Aorta (tissue), 5 donors: ENCODE measurements around the gene CYTH4. TPM values are rescaled to one million over a fixed set of nuclear protein-coding genes. Genes with fewer than 3 reads are reported as not detected.

Source experiments
- ATAC-seq: fragments of 200-7000 bp; cut with Tn5 transposase; one replicate; pipeline ENCODE4 v1.9.1; 2022; ENCODE audit warnings: moderate library complexity; ENCODE audit not compliant: low FRiP score
- DNase-seq, 2 donors: peaks; one replicate each; pipeline ENCODE4 v3.0.0-alpha.2; 2020
- H3K27ac ChIP-seq, 2 donors: one replicate each; pipeline ENCODE4 v1.5.1; 2013; ENCODE audit warnings: low read length in 2 of 2, mild to moderate bottlenecking in 2 of 2, moderate library complexity in 2 of 2, control low read depth in 1 of 2, inconsistent platforms in 1 of 2, low read depth in 1 of 2
- H3K27me3 ChIP-seq, 2 donors: one replicate each; pipeline ENCODE4 v1.6.1; 2013; ENCODE audit warnings: control low read depth in 1 of 2, low read length in 1 of 2, mild to moderate bottlenecking in 1 of 2, moderate library complexity in 1 of 2; ENCODE audit not compliant: insufficient read depth in 2 of 2, control insufficient read depth in 1 of 2
- H3K36me3 ChIP-seq, 2 donors: one replicate each; pipeline ENCODE4 v1.6.1; 2013; ENCODE audit warnings: control low read depth in 1 of 2, low read length in 1 of 2, mild to moderate bottlenecking in 1 of 2; ENCODE audit not compliant: insufficient read depth in 2 of 2, control insufficient read depth in 1 of 2
- H3K4me1 ChIP-seq, 2 donors: one replicate each; pipeline ENCODE4 v1.6.1; 2013; ENCODE audit warnings: low read length in 2 of 2, control low read depth in 1 of 2, mild to moderate bottlenecking in 1 of 2, moderate library complexity in 1 of 2; ENCODE audit not compliant: insufficient read depth in 2 of 2, control insufficient read depth in 1 of 2
- H3K4me3 ChIP-seq, 2 donors: one replicate each; pipeline ENCODE4 v1.5.1; 2013; ENCODE audit warnings: low read length in 2 of 2, control low read depth in 1 of 2, mild to moderate bottlenecking in 1 of 2
- H3K9me3 ChIP-seq: one replicate; pipeline ENCODE4 v1.6.1; 2013; ENCODE audit warnings: mild to moderate bottlenecking, low read length; ENCODE audit not compliant: control insufficient read depth
- WGBS, 2 donors: extraction: QIAGEN DNeasy Blood & Tissue Kit; methylation state at CpG; one replicate each; pipeline ENCODE4 v1.1.7; 2013; 5-methylcytosine and 5-hydroxymethylcytosine counted together
- intact Hi-C, 2 donors: fragments of 100-400 bp; cut with DNase I; formaldehyde crosslinking; loops; one replicate each; pipeline versions ENCODE4 v1.14.2 to v1.15.0; 2022
- polyA plus RNA-seq, 2 donors: library from polyadenylated mRNA; stranded (reverse); fragments of 200-250 nt; gene quantifications; one replicate each; pipeline ENCODE4 v1.2.3, GENCODE V29; 2013
- total RNA-seq, 2 donors: library from RNA; stranded (reverse); fragmentation: NEBNext Ultra II Directional; extraction: Animal tissue kit (Norgen Biotek cat#: 25700); gene quantifications; one replicate each; pipeline ENCODE4 v1.2.1, GENCODE V29; 2021
- donor health status: healthy with polysubstance abuse.
- donor health status: Bipolar disorder and iron deficiency.
- donor health status: DM: no; HTN: no; CAD: no.
- donor health status: DM: no; HTN: no; CAD: no.
- donor health status: DM: yes; HTN: yes; CAD: no.

Gene CYTH4
- total and polyA plus RNA-seq, 4 donors, result 4.5 to 68.7 (median 22.0) TPM

DNA sequence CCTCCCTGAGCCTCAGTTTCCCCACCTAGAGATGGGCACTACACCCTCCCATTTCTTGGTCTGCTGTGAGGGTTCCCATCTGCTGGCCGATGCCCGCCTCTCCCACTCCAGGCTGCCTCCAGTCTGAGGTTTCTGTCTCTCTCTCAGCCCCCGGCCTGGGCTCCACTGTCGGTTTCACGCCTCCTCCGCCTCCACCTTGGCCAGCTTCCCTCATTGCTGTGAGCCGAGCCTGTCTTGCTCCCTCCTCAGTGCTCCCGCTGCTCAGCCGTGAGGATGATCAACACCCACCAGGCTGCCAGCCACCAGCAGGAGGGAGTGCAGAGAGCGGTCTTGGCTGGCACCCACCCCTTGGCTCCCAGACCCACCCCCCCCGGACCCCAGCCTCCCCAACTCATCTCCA, 61.0 kb downstream of the CYTH4 start:
- no peak overlapping the region for H3K4me3 ChIP-seq
- ATAC-seq, result no peak
- H3K27ac ChIP-seq, result no peak overlapping the region
- H3K9me3 ChIP-seq, result no peaks in the 10 kb centered on the region
- intact Hi-C loops, result no loop called here
- WGBS, 2 donors, result 37 to 38% methylated on average over 11 of the region's 11 CpGs
- no peaks in the 10 kb centered on the region for H3K36me3 ChIP-seq
- no peaks in the 10 kb centered on the region for H3K27me3 ChIP-seq
- no peaks in the 10 kb centered on the region for H3K4me1 ChIP-seq
- no peak for DNase-seq

DNA sequence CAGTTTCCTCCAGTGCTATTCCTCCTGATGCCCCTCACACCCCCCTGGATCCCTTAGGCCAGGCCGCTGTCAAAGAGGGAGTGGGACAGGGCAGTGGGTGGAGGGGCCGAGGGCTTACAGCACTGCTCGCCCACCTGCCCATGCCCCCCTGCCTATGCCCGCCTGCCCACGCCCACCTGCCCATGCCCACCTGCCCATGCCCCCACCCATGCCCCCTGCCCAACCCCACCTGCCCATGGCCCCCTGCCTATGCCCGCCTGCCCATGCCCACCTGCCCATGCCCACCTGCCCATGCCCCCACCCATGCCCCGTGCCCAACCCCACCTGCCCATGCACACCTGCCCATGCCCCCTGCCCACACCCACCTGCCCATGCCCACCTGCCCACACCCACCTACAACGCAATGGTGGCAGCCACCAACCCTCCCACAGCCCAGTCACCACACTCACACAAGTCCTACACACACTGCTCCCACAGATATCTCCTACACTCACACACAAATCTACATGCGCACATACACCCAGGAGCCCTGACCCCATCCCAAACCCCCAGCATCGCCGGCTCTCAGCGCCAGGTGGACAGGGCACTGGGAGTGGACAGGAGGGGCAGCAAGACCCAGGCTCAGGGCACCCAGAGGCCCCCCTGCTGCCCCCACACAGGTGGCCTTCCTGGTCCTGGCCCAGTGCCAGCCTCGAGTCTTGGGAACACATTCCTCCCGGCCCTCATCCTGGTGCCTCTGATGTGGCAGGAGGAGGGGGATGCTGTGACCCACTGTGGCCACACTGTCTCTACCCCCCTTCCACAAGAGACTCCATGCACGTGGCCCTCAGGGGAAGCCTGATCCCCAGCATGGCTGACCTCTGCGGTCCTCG, 61.8 kb downstream of the CYTH4 start:
- 60 to 69% methylated on average over 13 to 17 of the region's 17 CpGs for WGBS, 2 donors

DNA sequence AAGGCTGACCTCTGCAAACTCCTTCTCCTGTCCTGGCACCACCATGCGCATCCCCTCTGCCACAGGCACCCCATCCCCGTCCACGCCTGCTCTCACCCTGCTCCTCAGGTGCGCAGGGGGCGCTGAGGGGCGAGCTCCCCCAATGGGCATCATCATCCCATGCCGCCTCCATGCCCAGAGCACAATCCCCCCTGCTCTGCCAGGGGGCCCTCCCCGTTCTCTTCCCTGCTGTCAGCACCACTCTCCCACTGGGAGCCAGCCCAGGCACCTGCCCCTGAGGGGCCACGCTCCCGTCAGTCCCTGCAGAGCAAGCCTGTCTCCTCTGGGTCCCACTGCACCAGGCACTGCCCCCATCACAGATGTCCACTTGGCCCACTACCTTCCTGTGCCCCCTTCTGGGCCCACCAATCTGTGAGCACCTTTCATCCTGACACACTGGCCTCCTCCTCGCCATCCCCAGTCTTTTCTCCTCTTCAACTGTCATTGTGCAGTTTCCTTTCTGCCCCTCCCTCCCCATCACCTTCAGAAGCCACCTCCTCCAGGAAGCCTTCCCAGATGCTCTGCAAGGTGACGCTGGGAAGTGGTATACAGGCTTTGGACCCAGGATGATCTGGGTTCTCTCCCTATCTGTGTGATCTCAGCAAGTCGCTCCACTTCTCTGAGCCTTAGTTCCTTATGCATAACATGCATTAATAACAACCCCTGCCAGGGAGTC, 62.6 kb downstream of the CYTH4 start:
- no peak overlapping the region for H3K27ac ChIP-seq
- DNase-seq (no peak), ATAC-seq (no peak)
- 66 to 73% methylated on average over 12 to 13 of the region's 13 CpGs for WGBS, 2 donors
- no peaks in the 10 kb centered on the region for H3K9me3 ChIP-seq
- no peaks in the 10 kb centered on the region for H3K4me1 ChIP-seq
- H3K4me3 ChIP-seq, result no peak overlapping the region
- H3K27me3 ChIP-seq, result no peaks in the 10 kb centered on the region
- intact Hi-C loops, result no loop called here
- no peaks in the 10 kb centered on the region for H3K36me3 ChIP-seq

More for the DNA sequence above, 61.8 kb downstream of the CYTH4 start:
- H3K4me1 ChIP-seq, result no peaks in the 10 kb centered on the region
- no peaks in the 10 kb centered on the region for H3K9me3 ChIP-seq
- no peak overlapping the region for H3K4me3 ChIP-seq
- no peak overlapping the region for H3K27ac ChIP-seq
- no peak for ATAC-seq
- no peaks in the 10 kb centered on the region for H3K27me3 ChIP-seq
- intact Hi-C loops, result no loop called here
- H3K36me3 ChIP-seq, result no peaks in the 10 kb centered on the region
- no peak for DNase-seq

DNA sequence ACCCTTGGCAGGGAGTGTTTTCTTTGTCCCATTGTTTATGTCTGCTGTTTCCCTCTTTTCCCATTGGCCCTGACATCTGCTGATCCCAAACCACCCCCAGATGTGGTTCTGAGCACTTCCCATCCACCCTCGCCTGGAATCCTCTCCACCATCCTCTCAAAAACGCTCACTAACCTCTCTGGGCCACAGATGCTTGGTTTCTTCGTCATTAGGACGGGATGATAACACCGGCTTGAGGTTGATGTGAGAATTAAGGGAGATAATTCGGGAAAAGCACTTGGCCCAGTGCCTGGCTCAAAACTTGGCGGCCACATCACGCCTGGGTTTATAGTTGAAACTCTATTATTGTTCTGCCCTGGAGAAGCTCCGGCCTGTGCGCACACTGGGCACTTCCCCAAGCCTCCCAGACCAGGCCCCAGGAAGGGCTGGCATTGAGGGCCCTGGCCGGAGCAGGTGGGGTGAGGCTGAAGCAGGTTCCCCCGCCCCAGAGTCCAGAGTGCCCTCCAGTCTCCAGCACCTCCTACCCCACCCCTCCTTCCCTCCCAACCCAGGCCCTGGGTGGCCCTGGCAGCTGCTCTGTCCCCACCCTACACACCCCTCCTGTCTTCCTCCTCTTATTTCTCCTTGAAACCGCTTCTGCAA, 63.7 kb downstream of the CYTH4 start:
- no peaks in the 10 kb centered on the region for H3K36me3 ChIP-seq
- H3K4me3 ChIP-seq, result no peak overlapping the region
- no peaks in the 10 kb centered on the region for H3K27me3 ChIP-seq
- intact Hi-C loops, result no loop called here
- ATAC-seq (no peak), DNase-seq (no peak)
- H3K27ac ChIP-seq, result no peak overlapping the region
- 36 to 38% methylated on average over 13 of the region's 13 CpGs for WGBS, 2 donors
- H3K9me3 ChIP-seq, result no peaks in the 10 kb centered on the region
- H3K4me1 ChIP-seq, result no peaks in the 10 kb centered on the region

DNA sequence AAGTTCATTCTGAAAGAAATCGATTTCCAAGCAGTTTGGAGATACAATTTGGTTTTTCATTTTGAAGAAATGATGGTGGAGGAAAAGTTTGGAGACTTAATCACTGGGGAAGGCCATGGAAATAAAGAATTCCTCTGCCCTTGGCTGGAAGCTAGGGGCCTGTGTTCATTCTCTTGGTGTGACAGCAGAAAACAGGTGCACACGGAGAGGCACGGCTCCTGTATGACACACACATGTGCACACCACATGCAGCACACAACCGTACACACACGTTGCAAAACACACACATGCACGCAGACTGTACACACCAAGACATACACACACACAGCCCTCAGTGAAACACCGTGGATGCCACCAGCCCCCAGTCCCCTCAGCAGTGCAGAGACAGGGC, 64.2 kb downstream of the CYTH4 start:
- no peak for ATAC-seq

DNA sequence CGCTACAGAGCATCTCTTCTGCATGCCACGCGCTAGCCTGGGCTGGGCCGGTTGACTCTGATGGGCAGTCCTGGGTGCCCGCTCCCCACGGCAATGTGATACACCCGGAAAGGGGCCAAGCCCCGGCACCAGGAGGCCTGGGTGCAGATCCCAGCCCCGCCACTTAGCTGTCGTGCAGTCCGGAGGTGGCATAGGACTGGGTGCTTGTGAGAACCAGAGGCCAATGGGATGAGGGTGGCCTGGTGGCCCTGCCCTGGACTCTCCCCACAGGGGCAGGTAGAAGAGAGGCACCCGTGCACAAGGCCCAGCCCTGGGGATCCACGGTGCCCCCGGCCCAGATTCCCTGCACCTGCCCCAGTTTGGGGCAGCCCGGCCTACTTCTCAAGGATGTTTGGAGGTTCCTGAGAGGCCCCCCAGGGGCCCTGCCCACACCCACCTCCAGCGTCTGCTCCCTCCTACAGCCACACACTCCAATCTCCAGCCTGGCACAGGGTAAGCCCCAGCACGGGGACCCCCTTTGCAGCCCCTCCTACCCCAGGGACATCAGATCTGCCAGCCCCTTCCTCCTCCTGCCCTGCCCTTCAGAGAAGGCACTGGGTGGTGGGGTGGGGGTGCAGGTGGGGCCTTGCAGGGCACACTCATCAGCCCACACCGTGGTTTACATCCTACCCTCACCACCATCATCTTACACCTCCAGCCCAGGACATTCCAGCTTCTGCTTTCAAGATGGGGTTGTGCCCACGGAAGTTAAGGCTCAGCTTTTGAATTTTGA, 66.9 kb downstream of the CYTH4 start:
- DNase-seq (no peak), ATAC-seq (peak; percentile 9)
- Histone ChIP-seq H3K4me3 (no peak overlapping the region), H3K36me3 (no peaks in the 10 kb centered on the region), H3K4me1 (no peaks in the 10 kb centered on the region), H3K27me3 (no peaks in the 10 kb centered on the region), H3K27ac (no peak overlapping the region), H3K9me3 (no peaks in the 10 kb centered on the region)
- intact Hi-C loops, result no loop called here
- WGBS, 2 donors, result 89 to 90% methylated on average over 18 to 19 of the region's 19 CpGs

More for the DNA sequence above, 64.2 kb downstream of the CYTH4 start:
- no peak for DNase-seq
- Histone ChIP-seq H3K27me3 (no peaks in the 10 kb centered on the region), H3K4me1 (no peaks in the 10 kb centered on the region), H3K27ac (no peak overlapping the region), H3K9me3 (no peaks in the 10 kb centered on the region), H3K36me3 (no peaks in the 10 kb centered on the region), H3K4me3 (no peak overlapping the region)
- 88 to 89% methylated on average over 7 of the region's 7 CpGs for WGBS, 2 donors
- intact Hi-C loops, result no loop called here

DNA sequence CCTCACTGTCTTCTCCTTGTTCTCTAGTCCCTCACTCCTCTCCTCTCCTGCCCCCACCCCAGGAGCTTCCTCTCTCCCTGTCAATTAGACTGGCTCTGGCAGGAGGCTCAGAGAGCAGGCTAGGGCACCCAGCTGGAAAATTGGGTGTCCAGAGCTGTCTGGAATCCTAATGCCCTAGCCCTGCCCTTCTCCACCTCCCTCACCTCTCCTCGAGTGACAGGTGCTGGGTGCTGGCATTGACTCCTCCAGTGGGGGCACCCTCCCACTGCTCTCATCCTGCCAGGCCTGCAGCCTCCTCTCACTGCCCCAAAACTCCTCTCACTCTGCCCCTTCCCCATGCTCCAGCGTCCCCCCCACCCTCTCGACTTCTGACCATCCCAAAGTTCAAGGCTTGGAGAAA, 68.9 kb downstream of the CYTH4 start:
- Histone ChIP-seq H3K4me3 (no peak overlapping the region), H3K4me1 (no peaks in the 10 kb centered on the region), H3K27me3 (no peaks in the 10 kb centered on the region), H3K27ac (no peak overlapping the region), H3K36me3 (no peaks in the 10 kb centered on the region), H3K9me3 (no peaks in the 10 kb centered on the region)
- DNase-seq, result no peak
- ATAC-seq, result no peak
- intact Hi-C loops, result no loop called here
- WGBS, 2 donors, result 52 to 64% methylated on average over 3 of the region's 3 CpGs

DNA sequence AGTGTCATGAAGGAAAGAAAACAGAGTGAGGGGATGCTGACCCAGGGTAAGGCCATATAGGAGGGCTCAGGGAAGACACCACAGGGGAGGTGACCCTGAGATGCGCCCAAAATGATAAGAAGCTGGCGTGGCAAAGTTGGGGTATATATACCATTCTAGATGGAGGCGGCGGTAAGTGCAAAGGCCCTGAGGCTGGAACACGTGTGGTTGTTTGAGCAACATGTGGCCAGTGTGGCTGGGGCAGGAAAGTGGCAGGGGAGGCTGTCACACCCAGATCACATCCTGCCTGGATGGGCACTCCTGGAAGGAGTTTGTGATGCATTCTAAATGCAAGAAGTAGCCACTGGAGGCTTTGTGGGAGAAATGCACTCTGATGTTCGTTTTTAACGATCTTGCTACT, 70.2 kb downstream of the CYTH4 start:
- intact Hi-C loops, result no loop called here
- 80 to 90% methylated on average over 7 of the region's 7 CpGs for WGBS, 2 donors
- no peak for DNase-seq
- ATAC-seq, result no peak
- Histone ChIP-seq H3K4me1 (no peaks in the 10 kb centered on the region), H3K9me3 (no peaks in the 10 kb centered on the region), H3K27ac (no peak overlapping the region), H3K27me3 (no peaks in the 10 kb centered on the region), H3K4me3 (no peak overlapping the region), H3K36me3 (no peaks in the 10 kb centered on the region)
